Posterior cingulate gyrus (tissue), 11 donors: ENCODE results near the gene CORO2B.

Experiments used
- DNase-seq, 10 donors: peaks; one replicate each; pipeline versions ENCODE4 v3.0.0 to v3.0.0-alpha.2; 2020 to 2021; ENCODE audit warnings: mixed read lengths in 3 of 10
- intact Hi-C: fragments of 100-400 bp; cut with DNase I; formaldehyde crosslinking; loops from one replicate; pipeline ENCODE4 v1.15.1; 2023

The CORO2B gene

GRCh38 chr15:68553994-68554720 lies 24.6 kb upstream of the CORO2B start:
- intact Hi-C loops = loop anchor here (5.0 kb wide), 2 partner anchors 247 to 273 kb away; no protein-coding TSS in a partner anchor
- DNase-seq = peak in 7 of 10 donors; percentile 24 to 87 (median 79)

- peak in 1 of 10 donors; percentile 61 for DNase-seq
- intact Hi-C loops = loop anchor here (5.0 kb wide), 2 partner anchors 248 to 272 kb away; no protein-coding TSS in a partner anchor
These were observed 23.8 kb upstream of the CORO2B start for GRCh38 chr15:68554721-68555678.

GRCh38 chr15:68555679-68556037 lies 23.1 kb upstream of the CORO2B start:
- intact Hi-C loops = no loop called here
- no peak for DNase-seq

DNA sequence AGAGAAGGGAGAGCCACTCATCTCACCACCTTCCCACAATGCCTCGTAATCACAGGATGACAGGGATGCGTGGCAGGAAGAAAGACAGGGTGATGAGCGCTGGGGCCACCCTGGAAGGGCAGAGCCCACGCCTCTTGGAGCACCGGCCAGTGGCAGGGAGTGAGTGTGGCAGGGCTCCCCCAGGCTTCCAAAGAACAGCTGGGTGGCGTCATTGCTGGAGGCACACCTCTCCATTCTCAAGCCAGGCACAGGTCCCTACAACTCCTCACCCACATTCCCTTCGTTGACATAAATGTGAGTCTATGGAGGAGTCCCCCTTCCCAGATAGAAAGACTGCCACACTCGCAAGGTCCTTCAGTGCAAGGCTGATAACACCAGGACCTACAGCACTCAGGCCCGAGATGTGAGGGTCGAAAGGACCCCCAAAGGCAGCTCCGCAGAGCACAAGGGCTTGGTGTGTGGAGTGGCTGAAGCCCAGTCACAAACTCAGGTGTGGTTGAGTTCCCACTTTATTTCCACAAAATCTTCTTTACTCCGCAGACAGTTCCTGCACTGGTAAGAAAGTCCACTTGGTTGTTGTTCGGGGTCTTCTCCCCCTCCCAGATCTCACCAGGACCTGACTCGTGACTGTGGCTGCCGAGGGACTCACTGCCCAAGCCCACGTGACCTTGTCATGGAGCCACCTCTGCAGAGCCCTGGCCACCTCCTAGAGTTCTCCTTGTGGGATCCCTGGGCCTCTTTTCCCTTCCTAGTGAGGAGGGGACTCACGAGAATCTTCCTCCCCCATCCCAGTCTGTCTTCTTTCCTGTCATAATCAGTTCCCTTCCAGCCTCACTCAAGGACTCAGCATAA lies 22.4 kb upstream of the CORO2B start:
- intact Hi-C loops = no loop called here
- peak in 1 of 10 donors; percentile 67 for DNase-seq

DNA sequence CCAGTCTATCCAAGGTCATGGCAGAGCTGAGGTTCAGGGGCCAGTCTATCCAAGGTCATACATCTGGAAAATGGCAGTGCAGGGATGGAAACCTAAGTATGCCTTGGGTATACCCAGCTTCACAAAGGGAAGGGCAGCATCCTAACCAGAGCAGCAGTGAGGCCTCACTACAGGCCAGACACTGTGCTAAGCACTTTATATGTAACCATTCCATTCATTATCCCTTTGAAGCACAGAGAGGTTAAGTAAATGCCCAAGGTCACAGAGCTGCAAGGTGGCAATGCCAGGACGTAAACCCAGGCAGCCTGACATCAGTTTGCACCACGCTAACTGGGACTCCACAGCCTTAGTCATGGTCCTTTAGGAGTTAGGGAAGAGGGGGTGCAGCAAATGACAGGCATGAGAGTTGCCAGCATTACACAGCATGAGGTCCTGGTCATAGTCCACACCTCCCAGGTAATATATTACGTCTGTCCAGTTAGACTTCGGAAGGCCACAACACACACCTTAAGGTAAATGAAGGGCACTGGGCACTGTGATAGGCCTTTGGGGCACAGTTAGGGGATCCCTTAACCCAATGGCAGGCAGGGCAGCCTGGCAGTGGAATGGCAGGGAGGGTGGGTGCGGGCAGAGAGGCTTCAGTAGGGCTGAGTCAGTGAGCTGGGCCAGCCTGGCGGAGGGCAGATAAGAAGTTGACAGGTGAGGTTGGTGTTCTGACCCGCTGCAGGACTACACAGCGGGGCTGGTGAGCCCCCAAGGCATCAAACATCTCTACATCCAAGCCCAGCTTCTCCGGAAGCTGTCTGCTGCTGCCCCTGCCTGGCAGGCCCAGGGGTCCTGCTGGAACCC lies 21.1 kb upstream of the CORO2B start:
- intact Hi-C loops = loop anchor here (2.0 kb wide), 1 partner anchor 367 kb away; no protein-coding TSS in a partner anchor
- DNase-seq = peak in 1 of 10 donors; percentile 8

- DNase-seq = peak in 1 of 10 donors; percentile 67
- intact Hi-C loops = loop anchor here (1.0 to 2.0 kb wide), 2 partner anchors 116 to 366 kb away; no protein-coding TSS in a partner anchor
These were observed 20.2 kb upstream of the CORO2B start for GRCh38 chr15:68558318-68559305.

DNA sequence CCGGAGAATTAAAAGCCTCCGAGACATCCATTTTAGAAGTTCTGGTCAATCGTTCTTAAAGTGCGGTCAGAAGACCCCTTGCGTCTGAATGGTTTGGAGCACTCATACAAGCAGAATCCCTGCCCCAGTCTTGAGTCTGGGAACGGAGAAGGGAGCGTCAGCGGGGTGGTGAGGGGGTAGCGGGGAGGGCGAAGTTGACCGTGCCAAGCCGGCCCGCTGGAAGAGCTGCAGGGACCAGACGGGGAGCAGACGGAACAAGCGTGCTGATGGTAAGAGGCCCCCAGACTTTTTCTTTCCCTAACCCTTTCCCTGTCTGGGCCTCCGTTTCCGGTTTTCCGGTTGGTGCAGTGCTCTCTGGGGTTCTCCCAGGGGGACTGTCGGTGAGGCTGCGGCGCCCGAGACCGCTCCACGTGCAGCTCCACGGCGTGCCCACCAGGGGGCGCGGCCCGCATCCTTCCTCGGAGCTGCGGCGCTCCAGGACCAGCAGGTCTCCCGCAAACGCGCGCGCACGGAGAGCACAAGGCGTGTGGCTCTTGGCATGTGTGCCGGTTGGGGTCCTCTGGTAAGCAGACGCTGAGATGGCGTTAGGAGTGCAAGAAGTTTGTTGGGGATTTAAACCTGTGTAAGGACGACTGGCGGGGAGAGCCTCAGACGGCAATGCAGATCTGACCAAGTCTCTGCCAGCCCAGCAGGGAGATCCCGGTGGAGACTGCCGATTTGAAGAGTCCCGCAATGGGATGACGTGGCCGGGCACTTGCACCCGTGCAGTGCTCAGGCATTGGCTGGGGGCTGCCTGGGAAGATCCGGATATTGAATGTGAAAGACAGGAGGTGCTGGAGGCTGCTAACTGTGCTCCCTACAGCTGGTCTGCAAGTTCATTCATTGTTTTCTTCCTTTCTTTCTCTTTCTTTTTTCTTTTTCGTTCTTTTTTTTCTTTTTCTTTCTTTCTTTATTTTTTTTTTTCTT lies 19.2 kb upstream of the CORO2B start:
- intact Hi-C loops = loop anchor here (1.0 to 2.0 kb wide), 2 partner anchors 115 to 365 kb away; no protein-coding TSS in a partner anchor
- peak; percentile 68 to 98 (median 85) for DNase-seq

GRCh38 chr15:68560501-68561113 lies 18.2 kb upstream of the CORO2B start:
- DNase-seq = peak in 1 of 10 donors; percentile 70
- intact Hi-C loops = no loop called here

GRCh38 chr15:68561171-68561900 lies 17.5 kb upstream of the CORO2B start:
- DNase-seq = peak in 1 of 10 donors; percentile 25
- intact Hi-C loops = no loop called here

- peak in 1 of 10 donors; percentile 28 for DNase-seq
- intact Hi-C loops = no loop called here
These were observed 16.9 kb upstream of the CORO2B start for GRCh38 chr15:68561901-68562300.

DNA sequence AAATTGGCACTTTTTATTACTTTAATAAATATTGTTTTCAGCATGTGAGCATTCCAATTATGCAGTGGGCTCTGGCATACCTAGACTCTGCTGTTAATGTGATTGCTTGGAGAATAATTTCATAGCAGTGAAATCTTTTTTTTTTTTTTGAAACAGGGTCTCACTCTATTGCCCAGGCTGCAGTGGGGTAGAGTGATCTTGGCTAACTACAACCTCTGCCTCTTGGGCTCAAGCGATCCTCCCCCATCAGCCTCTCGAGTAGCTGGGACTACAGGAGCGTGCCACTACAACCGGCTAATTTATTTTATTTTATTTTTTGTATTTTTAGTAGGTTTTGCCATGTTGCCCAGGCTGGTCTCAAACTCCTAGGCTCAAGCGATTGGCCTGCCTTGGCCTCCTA lies 14.6 kb upstream of the CORO2B start:
- DNase-seq = peak in 1 of 10 donors; percentile 28
- intact Hi-C loops = no loop called here

DNA sequence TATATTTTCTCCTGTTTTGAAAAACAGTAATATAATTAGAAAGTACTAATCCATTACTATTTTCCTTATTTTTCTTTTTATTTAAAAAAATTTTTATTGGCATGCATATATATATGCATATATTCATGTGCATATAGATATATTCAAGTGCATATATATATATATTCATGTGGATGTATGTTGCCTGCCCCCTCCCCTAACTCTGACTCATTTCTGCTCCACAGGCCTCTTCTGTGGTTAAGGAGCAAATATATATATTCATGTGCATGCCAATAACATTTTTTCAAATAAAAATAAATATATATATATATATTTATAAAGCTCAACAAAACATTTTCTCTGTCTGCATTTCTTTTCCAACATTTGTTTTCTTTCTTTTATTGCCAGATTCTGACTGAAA lies 13.6 kb upstream of the CORO2B start:
- intact Hi-C loops = no loop called here
- DNase-seq = no peak

DNA sequence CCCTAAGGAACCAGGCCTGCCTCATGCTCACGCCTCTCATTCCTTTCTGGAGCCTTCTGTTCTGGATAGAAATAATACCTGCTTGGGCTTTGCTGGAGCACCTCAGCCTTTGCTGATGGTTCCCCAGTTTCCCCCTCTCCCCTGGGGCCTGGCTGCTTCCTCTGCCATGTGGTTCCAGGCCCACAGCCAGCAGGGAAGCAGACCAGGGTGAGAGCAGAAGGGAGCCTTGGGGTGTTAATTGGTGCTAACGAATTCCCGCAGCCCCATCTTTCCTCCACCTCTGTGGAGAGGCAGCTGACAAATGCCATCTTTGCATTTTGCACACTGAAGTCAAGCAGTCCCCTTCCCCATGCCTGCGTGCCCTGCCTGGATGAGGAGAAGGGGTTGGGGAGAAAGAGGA lies 13.1 kb upstream of the CORO2B start:
- intact Hi-C loops = no loop called here
- peak in 1 of 10 donors; percentile 75 for DNase-seq

DNA sequence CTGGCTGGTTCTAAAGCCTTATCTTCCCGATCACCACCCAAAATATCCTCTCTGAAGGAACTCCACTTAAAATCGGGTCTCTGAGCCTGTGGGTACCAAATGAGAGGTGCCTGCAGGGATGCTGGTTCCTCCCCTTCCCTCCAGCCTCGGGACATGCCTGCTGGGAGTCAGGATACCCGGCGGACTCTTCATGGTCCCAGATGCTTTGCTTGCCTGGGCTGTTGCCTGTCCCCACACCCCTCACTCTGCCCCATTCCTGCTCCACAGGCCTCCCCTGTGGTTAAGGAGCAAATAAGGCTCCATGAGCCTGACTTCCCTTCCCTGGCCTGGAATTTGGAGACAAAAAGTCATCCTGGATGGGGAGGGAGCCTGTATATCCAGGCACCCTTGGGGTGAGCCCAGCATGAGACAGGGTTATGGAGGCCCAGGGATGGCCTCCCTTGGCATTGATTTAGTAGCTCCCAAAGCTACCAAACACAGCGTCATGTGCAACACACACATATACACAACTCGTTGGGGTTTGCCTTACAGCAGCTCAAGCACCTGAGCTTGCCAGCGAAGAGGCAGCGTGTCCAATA lies 12.3 kb upstream of the CORO2B start:
- intact Hi-C loops = no loop called here
- peak in 1 of 10 donors; percentile 26 for DNase-seq

GRCh38 chr15:68567345-68567744 lies 11.4 kb upstream of the CORO2B start:
- intact Hi-C loops = no loop called here
- DNase-seq = no peak
